ENCODE measurements around the gene AFG3L2.

AFG3L2 gene

DNA sequence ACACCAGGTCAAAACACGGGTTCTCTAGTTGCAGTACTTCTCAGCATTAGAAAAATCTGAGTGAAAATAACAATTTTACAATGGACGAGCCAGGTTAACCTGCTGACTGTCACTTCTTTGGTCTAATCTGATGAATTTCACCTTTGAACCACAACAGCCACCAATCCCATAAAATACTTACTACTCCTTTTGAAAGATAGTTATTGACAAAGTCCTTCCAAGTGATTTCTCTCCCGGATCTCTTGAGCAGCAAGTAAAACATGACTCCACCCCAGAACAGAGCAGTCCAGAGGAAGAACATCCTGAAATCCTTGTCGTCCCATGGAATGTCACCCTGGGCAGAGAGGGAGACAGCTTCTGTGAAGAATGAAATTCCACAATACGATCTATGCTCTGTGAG lies 10.2 kb downstream of the AFG3L2 start:
- DNase-seq (ENCODE audit: low read depth): no peak
- no peak overlapping the region for H3K4me3 ChIP-seq (ENCODE audit: low read depth, low read length)
- TF ChIP-seq, protein P1, sequence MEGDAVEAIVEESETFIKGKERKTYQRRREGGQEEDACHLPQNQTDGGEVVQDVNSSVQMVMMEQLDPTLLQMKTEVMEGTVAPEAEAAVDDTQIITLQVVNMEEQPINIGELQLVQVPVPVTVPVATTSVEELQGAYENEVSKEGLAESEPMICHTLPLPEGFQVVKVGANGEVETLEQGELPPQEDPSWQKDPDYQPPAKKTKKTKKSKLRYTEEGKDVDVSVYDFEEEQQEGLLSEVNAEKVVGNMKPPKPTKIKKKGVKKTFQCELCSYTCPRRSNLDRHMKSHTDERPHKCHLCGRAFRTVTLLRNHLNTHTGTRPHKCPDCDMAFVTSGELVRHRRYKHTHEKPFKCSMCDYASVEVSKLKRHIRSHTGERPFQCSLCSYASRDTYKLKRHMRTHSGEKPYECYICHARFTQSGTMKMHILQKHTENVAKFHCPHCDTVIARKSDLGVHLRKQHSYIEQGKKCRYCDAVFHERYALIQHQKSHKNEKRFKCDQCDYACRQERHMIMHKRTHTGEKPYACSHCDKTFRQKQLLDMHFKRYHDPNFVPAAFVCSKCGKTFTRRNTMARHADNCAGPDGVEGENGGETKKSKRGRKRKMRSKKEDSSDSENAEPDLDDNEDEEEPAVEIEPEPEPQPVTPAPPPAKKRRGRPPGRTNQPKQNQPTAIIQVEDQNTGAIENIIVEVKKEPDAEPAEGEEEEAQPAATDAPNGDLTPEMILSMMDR (IDR thresholded peaks at IDR 0.05; ENCODE audit: low read depth, low read length, missing control alignments): no peak
- in situ Hi-C loops (cut with HindIII; ENCODE audit: low sequenced_read_pairs): no loop called here

DNA sequence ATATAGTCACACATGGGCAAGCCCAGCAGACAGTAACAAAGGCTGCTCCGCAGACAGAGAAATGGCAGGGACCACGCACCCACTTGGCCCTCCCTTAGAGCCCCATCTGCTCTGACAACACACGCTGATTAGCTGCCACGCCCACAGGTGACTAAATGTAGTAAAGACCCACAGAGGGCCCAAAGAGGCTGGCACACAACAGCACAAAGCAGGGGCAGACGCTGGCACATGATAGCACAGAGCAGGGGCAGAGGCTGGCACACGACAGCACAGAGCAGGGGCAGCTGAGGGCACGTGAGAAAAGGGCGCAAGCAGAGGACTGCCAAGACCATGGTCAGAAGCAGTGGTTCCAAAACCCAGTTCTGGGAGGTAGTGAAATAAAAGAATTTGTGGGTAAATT lies 10.6 kb downstream of the AFG3L2 start:
- DNase-seq (ENCODE audit: low read depth): no peak
- in situ Hi-C loops (cut with HindIII; ENCODE audit: low sequenced_read_pairs): no loop called here
- TF ChIP-seq, protein P1 (IDR thresholded peaks at IDR 0.05; ENCODE audit: low read depth, low read length, missing control alignments): no peak
- H3K4me3 ChIP-seq (ENCODE audit: low read depth, low read length): no peak overlapping the region

DNA sequence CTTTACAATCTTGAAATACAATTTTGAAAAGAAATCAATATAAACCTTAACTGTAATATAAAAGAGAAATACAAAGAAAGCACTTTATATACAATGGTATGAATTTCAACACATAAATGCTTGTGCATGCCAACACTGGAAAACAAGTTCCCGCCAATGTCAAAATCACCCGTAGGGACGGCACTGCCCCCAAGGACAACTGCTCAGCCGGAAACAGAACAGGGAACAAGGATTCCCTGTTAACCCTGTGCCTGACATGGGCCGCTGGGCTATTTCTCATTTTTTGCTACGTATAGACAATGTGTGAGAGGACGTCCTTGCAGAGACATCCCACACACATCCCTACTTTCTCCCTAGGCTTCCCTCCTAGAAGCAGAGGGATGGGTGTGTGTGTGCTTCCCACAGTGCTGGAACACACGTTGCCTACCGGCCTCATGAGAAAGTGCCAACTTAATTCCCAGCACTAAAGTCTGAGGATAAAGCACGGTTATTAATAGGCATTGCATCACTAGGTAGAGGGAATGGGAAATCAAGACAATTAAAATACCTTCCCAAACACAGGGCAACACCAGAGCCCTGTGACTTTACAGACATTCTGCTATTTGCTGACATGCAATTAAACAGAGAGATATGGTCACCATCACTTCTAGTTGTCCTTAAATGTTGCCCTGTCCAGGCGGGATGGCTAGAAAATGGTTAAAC lies 14.4 kb downstream of the AFG3L2 start:
- H3K4me3 ChIP-seq (ENCODE audit: low read depth, low read length): no peak overlapping the region
- in situ Hi-C loops (cut with HindIII; ENCODE audit: low sequenced_read_pairs): no loop called here
- TF ChIP-seq, protein P1 (IDR thresholded peaks at IDR 0.05; ENCODE audit: low read depth, low read length, missing control alignments): no peak
- DNase-seq (ENCODE audit: low read depth): no peak

DNA sequence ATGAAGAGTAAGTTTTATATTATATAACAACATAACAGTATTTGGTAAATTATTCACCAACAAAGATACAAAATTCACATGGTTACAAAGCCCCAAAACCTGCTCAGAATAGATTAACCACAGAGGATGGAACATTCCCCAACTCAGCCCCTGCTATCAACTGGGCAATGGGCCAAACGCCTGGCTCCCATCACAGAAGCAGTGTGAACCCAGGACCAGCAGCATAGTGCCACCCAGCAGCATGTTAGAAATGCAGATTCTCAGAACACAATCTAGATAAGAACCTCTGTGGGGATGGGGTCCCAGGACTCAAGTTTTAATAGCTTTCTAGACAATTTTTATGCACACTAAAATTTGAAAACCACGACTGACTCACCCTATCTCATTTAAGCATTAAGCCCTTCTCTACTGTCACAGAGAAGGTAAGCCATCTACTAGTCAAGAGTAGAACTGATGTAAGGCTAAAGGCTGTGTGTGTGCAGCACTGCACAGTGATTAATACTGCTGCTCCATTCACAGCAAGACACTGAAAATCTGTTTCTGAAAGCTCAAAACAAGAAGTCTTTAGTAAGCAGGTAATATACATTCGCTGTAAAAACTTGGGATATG lies 15.2 kb downstream of the AFG3L2 start:
- DNase-seq (ENCODE audit: low read depth): no peak
- no peak overlapping the region for H3K4me3 ChIP-seq (ENCODE audit: low read depth, low read length)
- in situ Hi-C loops (cut with HindIII; ENCODE audit: low sequenced_read_pairs): no loop called here
- TF ChIP-seq, protein P1 (IDR thresholded peaks at IDR 0.05; ENCODE audit: low read depth, low read length, missing control alignments): no peak

DNA sequence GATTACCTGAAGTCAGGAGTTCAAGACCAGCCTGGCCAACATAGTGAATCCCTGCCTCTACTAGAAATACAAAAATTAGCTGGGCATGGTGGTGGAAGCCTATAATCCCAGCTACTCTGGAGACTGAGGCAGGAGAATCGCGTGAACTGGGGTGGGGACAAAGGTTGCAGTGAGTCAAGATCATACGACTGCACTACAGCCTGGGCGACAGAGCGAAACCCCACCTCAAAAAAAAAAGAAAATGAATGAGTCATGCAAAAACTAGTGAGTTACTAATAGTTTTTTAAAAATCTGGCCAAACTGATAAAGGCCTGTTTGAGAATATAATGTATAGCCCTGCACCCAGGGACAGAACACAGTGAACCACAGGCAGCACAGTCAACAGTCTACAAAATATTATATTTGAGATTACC lies 17.5 kb downstream of the AFG3L2 start:
- TF ChIP-seq, protein P1 (IDR thresholded peaks at IDR 0.05; ENCODE audit: low read depth, low read length, missing control alignments): no peak
- no peak overlapping the region for H3K4me3 ChIP-seq (ENCODE audit: low read depth, low read length)
- DNase-seq (ENCODE audit: low read depth): no peak
- in situ Hi-C loops (cut with HindIII; ENCODE audit: low sequenced_read_pairs): no loop called here

DNA sequence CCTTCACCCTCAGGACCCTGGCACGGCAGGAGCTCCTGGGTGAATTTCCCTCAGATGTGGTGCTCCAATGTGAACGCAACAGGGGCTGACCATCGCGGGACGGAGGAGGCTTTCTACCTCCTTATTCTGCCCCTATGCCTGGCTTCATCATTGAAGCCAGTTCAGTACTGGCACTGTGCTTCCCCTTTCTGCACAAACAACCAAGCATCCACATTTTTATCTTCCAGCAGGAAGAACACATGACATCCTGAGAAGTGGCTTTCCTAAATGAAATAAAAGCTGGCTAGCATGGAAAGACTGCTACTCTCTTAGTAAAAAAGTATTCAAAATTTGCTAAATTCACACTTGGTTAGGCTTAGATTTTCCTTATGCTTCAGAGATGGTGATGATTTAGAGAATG lies 24.8 kb downstream of the AFG3L2 start:
- in situ Hi-C loops (cut with HindIII; ENCODE audit: low sequenced_read_pairs): no loop called here
- DNase-seq (ENCODE audit: low read depth): no peak
- no peak overlapping the region for H3K4me3 ChIP-seq (ENCODE audit: low read depth, low read length)
- TF ChIP-seq, protein P1 (IDR thresholded peaks at IDR 0.05; ENCODE audit: low read depth, low read length, missing control alignments): no peak
